Activated T-cell treated with anti-CD3 and anti-CD28 coated beads, Interleukin-2, amount 50 U/mL, for 48 hours (primary cell): ENCODE data around the gene GATA3.

Experiments
- DNase-seq, 2 experiments: peaks; one replicate each; pipeline ENCODE4 v3.0.0-alpha.2; 2020

GATA3 gene

DNA sequence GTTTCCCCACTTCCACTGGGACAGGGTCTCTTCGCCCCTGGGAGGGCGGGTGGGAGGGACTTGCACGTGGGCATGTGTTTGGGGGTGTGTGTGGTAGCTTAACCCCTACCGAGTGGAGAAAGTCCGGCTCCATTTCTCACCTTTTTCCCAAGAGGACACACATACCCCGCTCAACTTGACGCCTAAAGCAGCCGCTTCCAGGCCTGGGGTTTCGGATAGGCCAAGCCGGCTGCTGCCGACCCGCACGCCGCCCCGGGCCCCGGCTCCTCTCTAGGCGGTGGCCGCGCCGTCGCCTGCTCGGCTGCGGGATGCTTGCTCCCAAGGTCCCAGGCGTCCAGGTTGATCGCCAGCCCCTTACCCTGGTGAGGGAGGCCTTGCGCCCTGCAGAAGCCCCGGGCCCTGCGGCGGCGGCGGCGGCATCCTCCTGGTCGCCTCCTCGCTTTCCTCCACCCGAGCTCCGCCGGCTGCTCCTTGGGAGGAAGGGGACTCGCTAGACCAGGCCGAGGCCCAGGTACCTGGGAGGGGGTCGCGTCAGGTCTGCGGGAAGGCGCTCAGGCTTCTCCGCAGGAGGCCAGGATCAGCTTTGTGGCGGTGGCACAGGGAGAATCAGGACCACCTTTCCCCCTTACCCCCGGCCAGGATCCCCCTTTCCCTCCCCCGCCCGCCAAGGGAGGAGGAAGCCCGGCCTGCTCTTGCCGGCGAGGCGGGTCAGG is 3.2 kb upstream of the GATA3 start:
- peak; percentile 50 to 72 for DNase-seq

DNA sequence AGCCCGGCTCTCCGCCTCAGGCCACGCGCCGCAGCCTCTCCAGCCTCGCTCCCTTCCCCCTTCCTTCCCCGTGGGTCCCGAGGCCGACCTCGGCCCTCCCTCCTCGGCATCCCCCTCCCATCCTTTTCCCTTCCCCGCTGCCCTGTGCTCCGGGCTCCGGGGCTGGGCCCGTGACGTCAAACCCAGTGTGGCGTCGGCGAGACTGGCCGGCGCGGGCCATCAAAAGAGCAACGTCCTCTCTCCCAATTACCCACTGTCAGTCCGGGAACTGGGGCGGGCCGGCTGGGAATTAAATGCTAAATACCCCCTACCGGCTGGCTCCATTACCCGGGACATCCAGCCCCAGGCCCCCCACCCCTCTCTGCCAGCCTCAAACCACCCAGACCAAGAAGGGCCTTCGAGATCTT is 2.6 kb upstream of the GATA3 start:
- DNase-seq = peak; percentile 46 to 55

DNA sequence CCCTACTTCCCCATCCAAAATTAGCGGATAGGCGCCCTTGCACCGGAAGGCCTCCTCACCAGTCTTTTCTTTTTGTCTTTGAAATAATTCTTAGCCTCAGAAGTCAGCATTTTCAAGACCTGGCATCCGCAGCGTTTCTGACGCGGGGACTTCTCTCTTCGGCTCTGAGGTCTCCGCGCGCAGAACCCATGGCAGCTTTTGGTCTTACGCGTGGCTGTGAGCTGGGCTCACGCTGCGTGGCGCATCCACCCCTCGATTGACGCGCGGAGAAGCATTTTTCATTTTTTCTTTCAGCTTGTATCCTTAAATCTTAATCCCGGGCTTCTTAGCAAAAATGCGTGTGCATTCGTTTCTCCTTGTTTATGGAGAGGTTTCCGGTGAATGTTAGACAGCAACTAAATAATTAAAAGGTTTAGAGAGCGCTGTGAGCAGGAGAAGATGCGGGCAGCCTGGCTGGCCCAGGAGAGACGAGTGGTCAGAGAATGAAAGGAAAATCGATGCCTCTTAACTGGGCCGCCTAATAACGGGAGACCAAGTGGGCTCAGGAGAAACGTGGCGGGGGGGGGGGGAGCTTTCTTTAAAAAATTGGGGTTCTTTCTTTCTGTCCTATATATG is 2.0 kb upstream of the GATA3 start:
- peak; percentile 62 to 66 for DNase-seq

DNA sequence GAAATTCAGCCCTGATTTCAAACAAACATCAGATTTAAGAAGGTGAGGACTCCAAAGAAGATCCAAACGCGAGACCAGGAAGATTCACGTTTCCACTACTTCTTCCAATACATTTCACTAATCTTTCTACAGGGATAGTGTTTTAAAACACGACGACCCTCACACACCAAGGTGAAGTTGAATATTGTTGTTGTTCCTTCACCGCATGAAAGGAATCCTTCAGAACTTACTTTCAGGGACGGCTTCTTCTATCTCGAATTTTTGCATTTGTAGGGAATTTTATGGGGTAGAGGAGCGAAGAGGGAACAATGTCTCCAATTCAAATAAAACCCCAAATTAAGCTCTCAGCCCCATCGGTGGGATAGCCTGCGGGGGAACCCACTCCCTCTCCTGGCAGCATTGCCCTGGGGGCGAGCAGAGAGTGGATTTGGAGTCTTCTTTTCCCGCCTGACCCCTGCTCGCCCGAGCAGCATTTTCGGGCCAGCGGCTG is 1.5 kb upstream of the GATA3 start:
- no peak for DNase-seq

DNA sequence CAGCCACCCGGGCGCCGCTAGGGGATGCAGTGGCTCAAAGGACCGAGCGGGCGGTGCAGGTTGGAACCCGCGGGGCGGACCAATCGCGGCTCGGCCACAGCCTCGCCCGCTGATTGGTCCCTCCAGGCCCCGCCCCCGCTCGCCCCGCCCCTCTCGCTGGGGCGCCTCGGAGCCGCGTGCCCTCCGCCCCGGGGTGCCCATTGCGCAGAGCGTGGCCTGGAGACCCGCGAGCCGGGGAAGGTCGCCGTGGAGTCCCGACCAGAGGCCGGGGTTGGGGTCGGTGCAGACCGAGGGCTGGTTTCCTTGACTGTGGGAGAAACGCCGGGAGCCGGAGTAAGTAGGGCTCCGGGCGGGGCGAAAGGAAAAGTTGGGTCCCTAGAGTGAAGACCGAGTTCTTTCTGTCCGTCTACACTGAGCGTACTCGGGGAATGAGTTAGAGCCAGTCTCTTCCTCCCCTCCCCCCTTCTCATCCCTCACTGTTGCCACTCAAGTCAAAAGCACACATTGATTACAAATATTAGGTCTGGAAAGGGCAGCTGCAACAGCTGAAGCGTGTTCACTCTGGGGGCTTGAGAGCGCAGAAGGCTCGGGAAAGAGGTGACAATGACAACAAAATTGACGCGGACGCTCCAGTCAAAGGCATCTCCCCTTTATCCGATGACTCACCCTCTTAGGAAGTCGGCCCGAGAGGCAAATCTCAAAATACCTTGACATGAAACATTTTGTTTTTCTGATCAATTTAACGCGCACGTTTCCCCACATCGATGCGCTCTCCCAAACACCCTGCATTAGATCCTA is 843 bp upstream of the GATA3 start:
- peak; percentile 97 to 98 for DNase-seq

DNA sequence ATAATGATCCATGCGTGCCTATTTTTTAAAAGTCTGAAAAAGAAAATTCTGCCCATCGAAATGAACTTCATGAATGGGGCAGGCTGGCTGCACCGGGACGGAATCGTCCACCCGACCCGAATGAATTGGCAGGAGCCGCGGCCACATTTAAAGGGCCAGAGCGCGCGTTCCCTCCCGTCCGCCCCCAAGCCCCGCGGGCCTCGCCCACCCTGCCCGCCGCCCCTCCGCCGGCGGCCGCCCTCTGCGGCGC is 319 bp upstream of the GATA3 start:
- DNase-seq = no peak

DNA sequence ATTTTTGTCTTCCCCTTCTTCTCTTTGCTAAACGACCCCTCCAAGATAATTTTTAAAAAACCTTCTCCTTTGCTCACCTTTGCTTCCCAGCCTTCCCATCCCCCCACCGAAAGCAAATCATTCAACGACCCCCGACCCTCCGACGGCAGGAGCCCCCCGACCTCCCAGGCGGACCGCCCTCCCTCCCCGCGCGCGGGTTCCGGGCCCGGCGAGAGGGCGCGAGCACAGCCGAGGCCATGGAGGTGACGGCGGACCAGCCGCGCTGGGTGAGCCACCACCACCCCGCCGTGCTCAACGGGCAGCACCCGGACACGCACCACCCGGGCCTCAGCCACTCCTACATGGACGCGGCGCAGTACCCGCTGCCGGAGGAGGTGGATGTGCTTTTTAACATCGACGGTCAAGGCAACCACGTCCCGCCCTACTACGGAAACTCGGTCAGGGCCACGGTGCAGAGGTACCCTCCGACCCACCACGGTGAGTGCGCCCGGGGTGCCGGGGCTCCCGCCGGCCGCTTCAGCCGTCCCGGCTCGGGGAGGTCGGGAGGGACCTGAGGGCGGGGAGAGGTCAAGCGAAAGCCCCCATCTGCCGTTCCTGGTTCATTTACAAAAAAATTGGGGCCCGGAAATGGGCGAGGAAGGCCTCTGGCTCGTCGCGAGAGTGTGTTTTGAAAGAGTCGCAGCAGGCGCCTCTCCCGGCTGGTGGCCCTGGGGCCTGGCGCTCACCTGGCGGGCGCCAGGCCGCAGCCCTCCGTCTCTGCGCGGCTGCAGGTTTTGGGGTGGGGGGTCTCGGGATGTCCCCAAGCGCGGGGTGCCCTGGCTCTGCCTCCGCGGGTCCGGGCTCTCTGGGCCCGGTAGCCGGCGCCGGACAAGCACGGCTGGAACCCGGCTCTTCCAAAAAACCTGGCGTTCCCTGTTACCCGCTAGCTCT is 1.2 kb downstream of the GATA3 start:
- DNase-seq = peak; percentile 67 to 70

DNA sequence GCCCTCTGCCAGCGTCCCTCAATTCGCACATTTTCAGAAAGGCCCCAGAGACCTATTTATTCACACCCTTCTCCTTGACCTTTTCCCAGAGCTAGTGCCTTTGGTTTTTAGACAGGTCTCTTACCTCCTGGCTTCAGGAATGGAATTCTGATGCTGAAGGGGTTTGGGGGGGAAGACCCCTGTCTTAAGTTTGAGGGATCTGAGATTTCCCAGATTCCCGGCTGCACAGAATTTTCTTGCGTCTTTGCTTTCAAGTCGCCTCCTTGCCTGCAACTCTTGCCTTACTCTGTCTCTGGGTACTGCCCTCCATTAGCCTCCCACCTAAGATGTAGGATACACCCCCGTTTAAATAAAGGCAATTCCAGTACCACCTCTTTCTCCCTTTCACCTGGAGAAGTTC is 1.9 kb downstream of the GATA3 start:
- peak; percentile 34 to 40 for DNase-seq

DNA sequence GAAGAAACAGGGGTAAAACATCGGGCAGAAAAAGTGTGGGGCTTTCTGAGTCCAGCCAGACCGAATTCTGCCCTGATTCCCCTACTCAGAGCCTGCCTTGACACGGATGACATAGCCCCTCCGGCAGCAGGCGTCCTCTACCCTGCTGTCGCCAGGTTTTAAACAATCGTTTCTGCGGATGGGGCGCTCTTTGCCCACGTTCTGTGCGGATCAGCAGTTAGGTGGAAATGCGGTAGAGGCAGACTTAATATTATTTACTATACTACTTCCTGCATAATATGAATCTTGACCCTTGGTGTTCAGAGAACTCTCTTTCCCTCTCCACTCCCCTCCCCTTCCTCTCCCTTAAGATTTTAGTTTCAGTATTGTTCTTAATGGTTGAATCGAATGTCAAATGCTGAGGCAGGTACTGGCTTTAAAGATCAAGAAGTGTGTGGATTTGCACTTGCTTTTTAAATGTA is 2.4 kb downstream of the GATA3 start:
- DNase-seq = peak; percentile 74 to 75

DNA sequence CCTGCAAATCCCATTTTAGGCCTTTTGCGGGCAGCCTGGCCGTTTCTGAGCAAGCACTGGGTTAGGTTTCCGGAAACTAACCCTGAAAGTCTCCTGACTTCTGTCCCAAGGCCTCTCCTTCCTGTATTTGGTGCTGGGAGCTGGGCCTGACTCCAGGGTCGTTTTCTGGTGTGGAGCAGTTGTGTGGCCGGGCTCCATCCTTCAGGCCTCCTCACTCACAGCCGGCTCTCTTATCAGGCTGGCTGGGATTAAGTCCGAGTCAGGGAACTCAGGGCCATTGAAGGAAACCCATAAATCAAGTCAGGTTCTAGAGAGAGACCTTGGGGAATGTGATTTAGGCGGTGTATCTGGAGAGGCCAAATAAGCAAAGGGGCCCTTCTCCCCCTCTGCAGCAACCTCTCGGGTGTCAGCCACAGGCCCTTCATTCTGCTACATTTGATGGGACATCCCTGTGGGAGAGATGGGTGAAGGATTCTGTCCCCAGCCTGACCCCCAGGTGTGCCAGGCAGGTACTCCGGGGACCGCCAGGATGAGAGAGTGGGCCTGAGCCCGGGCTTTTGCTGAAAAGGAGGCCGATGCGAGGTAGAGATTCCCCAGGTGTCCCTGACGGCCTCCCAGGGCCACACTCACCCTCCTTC is 3.3 kb downstream of the GATA3 start:
- DNase-seq = peak; percentile 34 to 40

DNA sequence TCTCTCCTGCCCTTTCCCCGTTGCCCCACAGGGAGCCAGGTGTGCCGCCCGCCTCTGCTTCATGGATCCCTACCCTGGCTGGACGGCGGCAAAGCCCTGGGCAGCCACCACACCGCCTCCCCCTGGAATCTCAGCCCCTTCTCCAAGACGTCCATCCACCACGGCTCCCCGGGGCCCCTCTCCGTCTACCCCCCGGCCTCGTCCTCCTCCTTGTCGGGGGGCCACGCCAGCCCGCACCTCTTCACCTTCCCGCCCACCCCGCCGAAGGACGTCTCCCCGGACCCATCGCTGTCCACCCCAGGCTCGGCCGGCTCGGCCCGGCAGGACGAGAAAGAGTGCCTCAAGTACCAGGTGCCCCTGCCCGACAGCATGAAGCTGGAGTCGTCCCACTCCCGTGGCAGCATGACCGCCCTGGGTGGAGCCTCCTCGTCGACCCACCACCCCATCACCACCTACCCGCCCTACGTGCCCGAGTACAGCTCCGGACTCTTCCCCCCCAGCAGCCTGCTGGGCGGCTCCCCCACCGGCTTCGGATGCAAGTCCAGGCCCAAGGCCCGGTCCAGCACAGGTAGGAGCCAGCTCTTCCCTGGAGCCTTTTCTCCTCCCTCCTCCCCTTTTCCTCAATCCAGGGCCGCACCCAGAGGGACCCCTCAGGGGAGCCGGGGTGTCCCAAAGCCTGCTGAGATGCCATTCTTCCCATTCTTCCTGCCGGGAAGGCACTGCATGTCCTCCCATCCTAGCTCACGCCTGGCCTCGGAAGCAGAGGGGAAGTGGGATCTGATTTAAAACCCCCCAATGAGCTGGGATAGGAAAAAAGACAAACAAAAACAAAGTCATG is 4.0 kb downstream of the GATA3 start:
- peak in 1 of 2 experiments; percentile 33 for DNase-seq

DNA sequence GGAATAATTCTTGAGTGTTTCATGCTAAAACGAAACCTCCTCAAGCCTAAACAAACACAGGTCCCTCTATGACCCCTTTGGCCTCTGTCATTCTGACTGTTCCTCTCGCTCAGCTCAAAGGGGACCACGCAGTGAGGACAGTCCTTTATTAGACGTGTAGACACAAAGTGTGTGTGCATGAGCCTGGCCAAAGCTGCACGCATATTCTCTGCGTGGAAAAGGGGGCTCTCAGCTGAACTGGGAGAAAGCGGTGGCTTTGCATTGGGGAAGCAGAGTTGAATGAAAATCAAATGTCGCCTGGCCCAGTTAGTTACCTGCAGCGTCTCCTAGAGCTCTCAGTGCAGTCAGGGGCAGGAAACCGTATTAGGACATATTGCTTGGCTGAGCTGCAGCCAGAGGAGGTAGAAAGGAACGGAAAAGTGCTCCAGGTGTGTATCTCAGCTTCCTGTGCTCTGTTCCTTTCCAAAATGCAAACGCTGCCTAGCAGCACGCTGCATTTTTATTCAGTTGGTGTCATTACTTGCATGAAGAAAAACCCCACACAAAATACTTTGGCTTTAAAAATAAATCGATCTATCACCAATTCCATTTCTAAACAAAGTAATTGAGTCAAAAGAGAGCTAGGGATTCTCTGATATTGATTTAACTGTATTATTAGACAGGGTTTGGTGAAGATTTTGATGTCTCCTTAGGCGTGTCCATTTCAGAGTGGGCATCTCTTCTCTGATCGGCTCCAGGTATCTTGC is 4.9 kb downstream of the GATA3 start:
- peak; percentile 43 to 44 for DNase-seq

DNA sequence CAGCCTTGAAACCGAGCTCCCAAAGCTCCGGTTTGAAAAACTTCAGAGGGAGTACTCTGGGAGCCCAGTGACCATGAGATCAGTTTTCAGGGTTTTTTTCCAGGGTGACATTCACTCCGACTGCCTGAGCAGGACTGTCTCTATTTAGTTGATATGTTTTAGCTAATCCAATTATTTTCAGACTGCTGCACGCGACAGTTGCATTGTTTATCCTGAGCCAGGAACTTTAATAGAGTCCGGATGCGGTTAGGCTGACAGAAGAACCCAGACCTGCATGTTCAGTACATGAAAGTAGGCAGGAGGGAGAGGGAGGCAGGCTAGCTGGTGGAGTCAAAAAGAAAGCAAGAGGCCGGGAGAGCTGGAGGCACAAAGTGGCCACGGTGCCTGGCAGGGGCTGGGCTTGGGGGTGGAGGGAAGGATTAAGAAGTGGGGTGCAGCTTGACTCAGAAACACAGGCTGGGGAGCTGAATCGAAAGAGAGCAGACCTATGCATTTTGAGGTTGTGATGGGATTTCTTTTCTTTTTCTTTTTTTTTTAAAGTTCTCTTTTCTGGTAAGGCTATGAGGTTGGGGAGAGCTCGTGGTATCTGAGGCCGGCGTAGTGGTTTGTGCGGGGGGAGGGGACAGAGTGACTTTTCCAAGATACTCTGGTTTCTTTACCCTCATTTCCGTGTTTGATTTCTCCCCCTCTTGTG is 5.7 kb downstream of the GATA3 start:
- DNase-seq = peak; percentile 78 to 80

DNA sequence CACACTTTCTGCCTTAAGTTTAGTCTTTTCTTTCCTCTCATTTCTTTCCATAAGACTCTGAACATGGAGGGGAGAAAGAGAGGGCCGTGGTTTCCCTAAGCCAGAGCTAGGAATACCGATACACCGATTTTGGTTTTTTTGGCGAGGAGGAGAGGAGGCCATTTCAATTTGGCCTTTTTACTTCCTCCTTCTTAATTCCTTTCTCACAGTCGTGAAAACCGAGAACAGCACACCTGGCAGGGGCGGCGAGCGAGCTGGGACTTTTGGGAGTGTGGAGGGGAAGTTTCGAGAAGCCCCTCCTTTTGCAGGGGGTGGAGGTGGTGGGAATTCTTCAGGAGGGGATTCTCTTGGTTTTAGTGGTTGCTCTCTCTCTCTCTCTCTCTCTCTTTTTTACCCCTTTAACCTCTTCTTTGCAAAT is 6.2 kb downstream of the GATA3 start:
- peak; percentile 34 to 36 for DNase-seq

DNA sequence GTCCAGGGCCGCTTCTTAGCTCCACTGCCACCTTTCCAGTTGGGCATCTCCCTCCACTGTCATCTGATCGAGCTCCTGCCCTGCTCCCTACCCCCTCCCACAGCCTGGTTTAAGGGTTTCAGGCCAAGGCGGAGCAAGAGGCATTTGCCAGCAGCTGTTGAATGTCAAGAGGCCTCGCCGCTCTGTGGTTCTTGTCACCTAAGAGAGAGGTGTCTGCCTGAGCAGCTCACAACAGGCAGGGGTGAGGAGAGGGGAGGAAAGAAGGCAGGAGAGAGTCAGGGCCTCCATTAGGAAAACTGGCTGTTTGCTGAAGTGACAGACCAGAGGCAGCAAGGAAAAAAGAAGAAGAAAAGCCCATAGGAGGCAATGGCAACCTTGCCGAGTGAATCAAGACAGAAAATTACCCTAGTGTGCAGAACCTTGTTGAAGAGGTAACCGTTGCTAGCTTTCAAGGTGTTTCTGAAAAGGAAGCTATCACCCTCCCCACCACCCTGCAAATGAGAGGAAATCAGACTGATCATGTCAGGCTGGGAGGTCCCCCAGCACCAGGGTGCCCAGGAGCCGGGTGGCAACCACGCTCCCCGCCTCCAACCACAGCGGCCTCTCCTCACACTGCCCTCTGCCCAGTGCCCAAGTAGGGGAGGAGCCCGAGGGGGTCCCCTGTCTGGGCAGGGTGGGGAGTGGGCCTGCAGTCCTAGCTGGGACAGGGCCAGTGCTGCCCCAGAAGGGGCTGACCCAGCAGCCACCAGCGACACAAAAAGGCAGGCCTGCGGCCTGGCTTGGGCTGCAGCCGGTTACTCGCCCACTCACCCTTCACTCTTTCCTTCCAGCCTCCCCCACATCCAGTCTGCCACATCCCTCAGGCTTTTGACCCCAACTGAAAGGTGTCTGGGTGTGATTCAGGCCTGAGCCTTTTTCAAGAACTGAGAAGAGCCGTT is 7.1 kb downstream of the GATA3 start:
- peak; percentile 74 to 75 for DNase-seq

DNA sequence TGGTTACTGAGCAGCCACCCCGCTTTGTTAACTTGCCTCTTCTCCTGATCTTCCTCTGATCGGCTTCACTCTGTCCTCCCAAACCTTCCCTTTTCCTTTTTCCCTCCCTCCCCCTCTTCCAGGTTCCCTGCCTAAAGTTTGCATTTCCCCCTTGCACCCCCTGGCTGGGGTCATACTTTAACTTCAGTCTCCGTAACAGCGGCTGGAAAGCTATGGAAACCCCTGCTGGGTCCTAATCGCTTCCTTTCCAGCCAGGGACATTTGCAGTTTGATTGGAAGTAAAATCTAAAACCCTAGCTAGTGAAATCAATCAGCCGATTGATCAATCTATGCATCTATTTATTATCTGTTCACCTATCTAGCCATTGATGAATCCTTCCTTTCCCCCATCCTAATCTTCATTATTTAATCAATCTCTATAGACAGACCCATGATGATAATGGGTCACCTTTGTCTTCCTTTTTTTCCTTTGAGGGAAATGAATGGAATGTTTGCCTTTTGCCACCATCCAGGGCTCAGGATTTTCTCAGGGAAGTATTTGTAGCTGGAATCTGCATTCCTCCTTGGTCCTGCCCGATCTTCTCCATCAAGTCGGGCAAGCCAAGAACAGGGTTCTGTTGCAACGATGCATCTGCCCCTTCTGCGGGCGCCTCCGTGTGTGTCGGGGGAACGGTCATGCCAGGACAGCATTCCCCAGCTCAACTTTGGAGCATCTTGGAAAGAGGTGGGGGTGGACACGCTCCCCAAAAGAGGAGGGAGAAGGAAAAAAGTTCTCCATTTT is 8.8 kb downstream of the GATA3 start:
- no peak for DNase-seq

DNA sequence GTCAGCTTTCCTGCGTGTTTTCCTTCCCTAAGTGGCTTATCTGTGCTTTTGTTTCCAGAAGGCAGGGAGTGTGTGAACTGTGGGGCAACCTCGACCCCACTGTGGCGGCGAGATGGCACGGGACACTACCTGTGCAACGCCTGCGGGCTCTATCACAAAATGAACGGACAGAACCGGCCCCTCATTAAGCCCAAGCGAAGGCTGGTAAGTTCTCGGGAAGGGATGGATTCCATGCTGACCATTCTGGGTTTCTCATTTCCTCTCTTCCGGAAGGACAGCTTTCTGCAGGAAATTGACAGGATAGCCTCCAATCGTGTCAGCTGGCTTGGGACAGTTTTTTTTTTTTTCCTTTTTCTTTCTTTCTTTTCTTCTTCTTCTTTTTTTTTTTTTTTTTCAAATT is 9.4 kb downstream of the GATA3 start:
- DNase-seq = no peak

DNA sequence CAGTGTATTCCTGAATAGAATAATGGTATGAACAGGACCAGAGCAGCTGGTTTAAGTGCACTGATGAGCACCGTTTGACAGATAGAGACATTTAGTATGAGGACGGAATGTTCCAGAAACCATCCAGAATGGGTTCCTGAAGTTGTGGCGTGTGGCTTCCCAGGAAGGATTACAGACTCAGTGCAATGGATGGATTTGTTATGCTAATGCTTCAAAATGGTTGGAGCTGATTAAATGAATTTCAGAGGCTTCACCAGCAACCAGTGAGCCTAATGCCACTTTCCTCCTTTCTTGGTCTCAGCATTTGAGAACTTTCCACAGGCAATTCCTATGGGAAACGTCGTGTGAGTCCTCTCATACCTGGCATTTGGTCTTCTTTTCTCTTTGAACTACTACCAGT is 9.9 kb downstream of the GATA3 start:
- no peak for DNase-seq
